ENCODE results near the gene DZIP1.

Gene DZIP1

GRCh38 chr13:95536632-95537241 lies 107.8 kb downstream of the DZIP1 start:
- peaks cover 31 to 39% of the 10 kb centered on the region in 2 donors for H3K27me3 Mint-ChIP-seq
- H3K27ac Mint-ChIP-seq, result no peak overlapping the region
- no peaks in the 10 kb centered on the region for H3K9me3 Mint-ChIP-seq
- no peaks in the 10 kb centered on the region for H3K36me3 Mint-ChIP-seq
- no peak for DNase-seq
- H3K4me1 Mint-ChIP-seq, result no peaks in the 10 kb centered on the region
- no peak overlapping the region for H3K4me3 Mint-ChIP-seq
- no peak for ATAC-seq (replicated peaks)

GRCh38 chr13:95535243-95535642 lies 109.3 kb downstream of the DZIP1 start:
- H3K27ac Mint-ChIP-seq, result no peak overlapping the region

GRCh38 chr13:95533545-95534160 lies 110.9 kb downstream of the DZIP1 start:
- no peak for DNase-seq
- H3K27me3 Mint-ChIP-seq, result peaks cover 30 to 32% of the 10 kb centered on the region in 2 donors
- H3K9me3 Mint-ChIP-seq, result peaks cover under 1% of the 10 kb centered on the region in 2 donors
- no peaks in the 10 kb centered on the region for H3K4me1 Mint-ChIP-seq
- H3K27ac Mint-ChIP-seq, result no peak overlapping the region
- no peak overlapping the region for H3K4me3 Mint-ChIP-seq
- no peak for ATAC-seq (replicated peaks)
- peaks cover 0 to under 1% of the 10 kb centered on the region in 2 donors for H3K36me3 Mint-ChIP-seq

More at GRCh38 chr13:95535243-95535642, 109.3 kb downstream of the DZIP1 start:
- Mint-ChIP-seq H3K4me1 (no peaks in the 10 kb centered on the region), H3K36me3 (no peaks in the 10 kb centered on the region), H3K27me3 (peaks cover 31 to 33% of the 10 kb centered on the region in 2 donors), H3K9me3 (no peaks in the 10 kb centered on the region), H3K4me3 (no peak overlapping the region)
- ATAC-seq (replicated peaks) (no peak), DNase-seq (no peak)

GRCh38 chr13:95530178-95530577 lies 114.3 kb downstream of the DZIP1 start:
- Mint-ChIP-seq H3K27ac (no peak overlapping the region), H3K9me3 (peaks cover 9 to 11% of the 10 kb centered on the region in 2 donors), H3K4me1 (no peaks in the 10 kb centered on the region), H3K36me3 (peaks cover 0 to 5% of the 10 kb centered on the region in 2 donors), H3K27me3 (peaks cover 13 to 29% of the 10 kb centered on the region in 2 donors), H3K4me3 (no peak overlapping the region)
- no peak for ATAC-seq (replicated peaks)
- DNase-seq, result no peak
